ENCODE data around the gene TENT5A. TPM values are rescaled to one million over a fixed set of nuclear protein-coding genes. Genes with fewer than 3 reads are reported as not detected.
A peak's percentile ranks its signal among the peaks of the same experiment; 100 is the strongest.

TENT5A gene
- total RNA-seq: 0.30 and 0.90 TPM in 2 replicates

- peaks cover 21% of the 10 kb centered on the region for H3K4me1 Mint-ChIP-seq
- H3K27ac Mint-ChIP-seq: peak within 1 kb of the TSS; percentile 74
- intact Hi-C loops (cut with micrococcal nuclease): loop anchor here (2.0 to 10.0 kb wide), 4 partner anchors 495 to 1806 kb away; partner anchors contain the start of genes DOP1A, ELOVL4, IBTK and TTK
Observed at GRCh38 chr6:81752084-81752920, at the start of gene TENT5A. Gene TENT5A, minus strand, starts transcription at chr6:81752681. Its CDS starts 540 bp downstream, at chr6:81752141.

DNA sequence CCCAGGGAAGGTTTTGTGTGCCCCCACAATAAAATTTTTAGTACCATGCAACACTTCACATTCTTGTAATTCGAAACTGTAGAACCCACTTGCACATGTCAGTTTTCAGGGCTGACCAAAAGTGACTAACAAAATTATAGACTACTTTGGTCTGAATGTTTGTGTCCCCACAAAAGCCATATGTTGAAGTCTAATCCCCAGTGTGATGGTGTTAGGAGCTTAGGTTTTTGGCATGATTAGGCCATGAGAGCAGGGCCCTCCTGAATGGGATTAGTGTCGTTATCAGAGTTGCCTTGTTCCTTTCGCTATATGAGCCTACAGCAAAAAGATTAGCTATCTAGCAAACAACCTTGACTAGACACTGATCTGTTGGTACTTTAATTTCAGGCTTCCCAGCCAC is 49.0 kb upstream of the TENT5A start:
- Mint-ChIP-seq H3K36me3 (ENCODE audit: low read depth) (no peaks in the 10 kb centered on the region), H3K4me1 (no peaks in the 10 kb centered on the region), H3K27ac (no peak overlapping the region), H3K4me3 (no peak overlapping the region), H3K27me3 (no peaks in the 10 kb centered on the region), H3K9me3 (no peaks in the 10 kb centered on the region)
- DNase-seq: no peak
- intact Hi-C loops (cut with micrococcal nuclease): no loop called here

More at GRCh38 chr6:81752084-81752920, at the start of gene TENT5A:
- H3K36me3 Mint-ChIP-seq (ENCODE audit: low read depth): no peaks in the 10 kb centered on the region
- H3K4me3 Mint-ChIP-seq: peak within 1 kb of the TSS; percentile 89
- peak; percentile 95 for DNase-seq
- H3K9me3 Mint-ChIP-seq: no peaks in the 10 kb centered on the region
- peaks cover 60% of the 10 kb centered on the region for H3K27me3 Mint-ChIP-seq

DNA sequence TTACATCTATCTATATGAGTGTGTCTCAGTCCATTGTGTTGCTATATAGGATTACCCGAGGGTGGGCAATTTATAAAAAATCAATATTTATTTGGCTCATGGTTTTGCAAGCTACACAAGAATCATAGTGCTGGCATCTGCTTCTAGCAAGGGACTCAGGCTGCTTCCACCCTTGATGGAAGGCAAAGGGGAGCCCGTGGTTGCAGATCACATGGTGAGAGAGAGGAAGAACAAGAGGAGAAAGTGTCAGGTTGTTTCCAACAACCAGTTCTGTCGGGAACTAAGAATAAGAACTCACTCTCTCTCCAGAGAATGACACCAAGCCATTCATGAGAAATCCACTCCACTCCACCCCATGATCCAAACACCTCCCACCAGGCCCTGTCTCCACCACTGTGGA is 48.2 kb upstream of the TENT5A start:
- H3K4me1 Mint-ChIP-seq: no peaks in the 10 kb centered on the region
- no peaks in the 10 kb centered on the region for H3K27me3 Mint-ChIP-seq
- no peaks in the 10 kb centered on the region for H3K36me3 Mint-ChIP-seq (ENCODE audit: low read depth)
- no peak for DNase-seq
- no peak overlapping the region for H3K4me3 Mint-ChIP-seq
- H3K27ac Mint-ChIP-seq: no peak overlapping the region
- intact Hi-C loops (cut with micrococcal nuclease): no loop called here
- H3K9me3 Mint-ChIP-seq: no peaks in the 10 kb centered on the region

- H3K4me3 Mint-ChIP-seq: no peak overlapping the region
- no peaks in the 10 kb centered on the region for H3K36me3 Mint-ChIP-seq (ENCODE audit: low read depth)
- no peaks in the 10 kb centered on the region for H3K9me3 Mint-ChIP-seq
- H3K4me1 Mint-ChIP-seq: no peaks in the 10 kb centered on the region
- intact Hi-C loops (cut with micrococcal nuclease): no loop called here
- no peak for DNase-seq
- no peaks in the 10 kb centered on the region for H3K27me3 Mint-ChIP-seq
- H3K27ac Mint-ChIP-seq: no peak overlapping the region
Observed at GRCh38 chr6:81799323-81799722, 46.8 kb upstream of the TENT5A start.

- Mint-ChIP-seq H3K4me1 (no peaks in the 10 kb centered on the region), H3K4me3 (no peak overlapping the region), H3K27me3 (no peaks in the 10 kb centered on the region), H3K27ac (no peak overlapping the region), H3K36me3 (ENCODE audit: low read depth) (no peaks in the 10 kb centered on the region), H3K9me3 (no peaks in the 10 kb centered on the region)
- no peak for DNase-seq
- intact Hi-C loops (cut with micrococcal nuclease): no loop called here
Observed at GRCh38 chr6:81797591-81797990, 45.1 kb upstream of the TENT5A start.

- H3K27me3 Mint-ChIP-seq: no peaks in the 10 kb centered on the region
- no peaks in the 10 kb centered on the region for H3K9me3 Mint-ChIP-seq
- DNase-seq: no peak
- H3K36me3 Mint-ChIP-seq (ENCODE audit: low read depth): no peaks in the 10 kb centered on the region
- H3K4me1 Mint-ChIP-seq: no peaks in the 10 kb centered on the region
- no peak overlapping the region for H3K4me3 Mint-ChIP-seq
- intact Hi-C loops (cut with micrococcal nuclease): no loop called here
- H3K27ac Mint-ChIP-seq: no peak overlapping the region
Observed at GRCh38 chr6:81795890-81796289, 43.4 kb upstream of the TENT5A start.

DNA sequence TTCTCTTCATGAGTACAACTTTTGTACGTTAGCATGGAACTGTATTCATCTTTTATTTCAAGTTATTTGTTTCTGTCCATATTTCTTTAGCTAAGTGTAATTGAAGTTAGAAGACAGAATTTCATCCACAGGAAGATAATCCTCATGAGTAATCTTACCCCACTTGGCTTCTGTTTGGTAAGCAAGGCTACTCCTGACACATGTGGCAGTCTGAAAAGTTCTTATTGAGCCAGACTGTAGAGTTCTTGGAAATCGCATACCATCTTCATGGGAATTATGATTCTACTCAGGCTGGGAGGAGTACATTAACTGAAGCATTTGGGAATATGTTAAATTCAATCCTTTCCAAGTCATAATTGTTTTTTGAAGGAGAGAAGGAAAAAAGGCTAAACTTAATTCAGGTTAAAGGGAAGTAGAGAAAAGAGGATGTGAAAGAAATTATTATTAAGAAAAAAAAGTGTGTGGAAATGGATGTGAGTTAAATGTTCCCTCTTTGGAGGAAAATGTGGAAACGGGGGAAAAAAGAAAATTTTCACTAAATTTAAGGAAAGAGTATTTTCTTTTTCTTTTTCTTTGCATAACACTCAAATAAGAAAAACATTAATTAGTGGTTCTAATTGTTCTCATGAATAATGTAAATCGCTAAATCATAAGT is 41.5 kb upstream of the TENT5A start:
- no peaks in the 10 kb centered on the region for H3K27me3 Mint-ChIP-seq
- no peak overlapping the region for H3K27ac Mint-ChIP-seq
- H3K4me3 Mint-ChIP-seq: no peak overlapping the region
- DNase-seq: no peak
- no peaks in the 10 kb centered on the region for H3K9me3 Mint-ChIP-seq
- no peaks in the 10 kb centered on the region for H3K36me3 Mint-ChIP-seq (ENCODE audit: low read depth)
- intact Hi-C loops (cut with micrococcal nuclease): no loop called here
- no peaks in the 10 kb centered on the region for H3K4me1 Mint-ChIP-seq

- H3K9me3 Mint-ChIP-seq: no peaks in the 10 kb centered on the region
- H3K27ac Mint-ChIP-seq: no peak overlapping the region
- no peaks in the 10 kb centered on the region for H3K4me1 Mint-ChIP-seq
- no peak for DNase-seq
- H3K36me3 Mint-ChIP-seq (ENCODE audit: low read depth): no peaks in the 10 kb centered on the region
- intact Hi-C loops (cut with micrococcal nuclease): no loop called here
- H3K4me3 Mint-ChIP-seq: no peak overlapping the region
- H3K27me3 Mint-ChIP-seq: no peaks in the 10 kb centered on the region
Observed at GRCh38 chr6:81792826-81793225, 40.3 kb upstream of the TENT5A start.

- Mint-ChIP-seq H3K9me3 (no peaks in the 10 kb centered on the region), H3K36me3 (ENCODE audit: low read depth) (no peaks in the 10 kb centered on the region), H3K27me3 (no peaks in the 10 kb centered on the region), H3K27ac (no peak overlapping the region), H3K4me1 (no peaks in the 10 kb centered on the region), H3K4me3 (no peak overlapping the region)
- intact Hi-C loops (cut with micrococcal nuclease): no loop called here
- DNase-seq: no peak
Observed at GRCh38 chr6:81791756-81792155, 39.3 kb upstream of the TENT5A start.

DNA sequence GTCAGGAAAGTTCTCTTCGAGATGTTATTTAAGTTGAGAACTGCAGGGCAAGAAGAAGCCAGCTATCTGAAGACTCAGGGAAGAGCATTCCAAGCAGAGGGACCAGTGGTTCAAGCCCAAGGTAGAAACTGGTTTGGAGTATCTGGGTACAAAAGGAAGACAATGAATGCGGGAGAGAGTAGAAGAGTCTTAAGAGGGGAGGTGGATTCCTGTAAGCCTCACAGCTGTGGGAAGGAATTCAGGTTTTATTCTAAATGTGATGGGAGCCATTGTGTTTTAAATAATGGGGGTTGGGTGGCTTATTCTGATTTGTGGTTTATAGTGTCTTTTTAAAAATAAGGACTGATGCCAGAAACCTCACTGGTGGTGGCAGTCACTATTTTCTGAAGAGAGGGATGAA is 37.6 kb upstream of the TENT5A start:
- DNase-seq: no peak
- H3K27me3 Mint-ChIP-seq: no peaks in the 10 kb centered on the region
- H3K4me1 Mint-ChIP-seq: no peaks in the 10 kb centered on the region
- H3K4me3 Mint-ChIP-seq: no peak overlapping the region
- intact Hi-C loops (cut with micrococcal nuclease): no loop called here
- no peaks in the 10 kb centered on the region for H3K9me3 Mint-ChIP-seq
- H3K27ac Mint-ChIP-seq: no peak overlapping the region
- no peaks in the 10 kb centered on the region for H3K36me3 Mint-ChIP-seq (ENCODE audit: low read depth)

- Mint-ChIP-seq H3K4me1 (no peaks in the 10 kb centered on the region), H3K27me3 (no peaks in the 10 kb centered on the region), H3K9me3 (no peaks in the 10 kb centered on the region), H3K27ac (no peak overlapping the region), H3K36me3 (ENCODE audit: low read depth) (no peaks in the 10 kb centered on the region), H3K4me3 (no peak overlapping the region)
- DNase-seq: no peak
- intact Hi-C loops (cut with micrococcal nuclease): no loop called here
Observed at GRCh38 chr6:81789291-81789690, 36.8 kb upstream of the TENT5A start.

GRCh38 chr6:81788748-81789147 is 36.3 kb upstream of the TENT5A start:
- H3K36me3 Mint-ChIP-seq (ENCODE audit: low read depth): no peaks in the 10 kb centered on the region
- no peak overlapping the region for H3K27ac Mint-ChIP-seq
- H3K27me3 Mint-ChIP-seq: no peaks in the 10 kb centered on the region
- no peaks in the 10 kb centered on the region for H3K9me3 Mint-ChIP-seq
- no peaks in the 10 kb centered on the region for H3K4me1 Mint-ChIP-seq
- intact Hi-C loops (cut with micrococcal nuclease): no loop called here
- DNase-seq: no peak
- no peak overlapping the region for H3K4me3 Mint-ChIP-seq

GRCh38 chr6:81787313-81788068 is 35.0 kb upstream of the TENT5A start:
- peaks cover under 1% of the 10 kb centered on the region for H3K9me3 Mint-ChIP-seq
- no peak overlapping the region for H3K4me3 Mint-ChIP-seq
- no peaks in the 10 kb centered on the region for H3K36me3 Mint-ChIP-seq (ENCODE audit: low read depth)
- no peak overlapping the region for H3K27ac Mint-ChIP-seq
- no peaks in the 10 kb centered on the region for H3K27me3 Mint-ChIP-seq
- H3K4me1 Mint-ChIP-seq: no peaks in the 10 kb centered on the region
- intact Hi-C loops (cut with micrococcal nuclease): no loop called here
- no peak for DNase-seq

- H3K27ac Mint-ChIP-seq: no peak overlapping the region
- no peaks in the 10 kb centered on the region for H3K4me1 Mint-ChIP-seq
- intact Hi-C loops (cut with micrococcal nuclease): no loop called here
- H3K27me3 Mint-ChIP-seq: no peaks in the 10 kb centered on the region
- H3K4me3 Mint-ChIP-seq: no peak overlapping the region
- DNase-seq: no peak
- H3K9me3 Mint-ChIP-seq: peaks cover 6% of the 10 kb centered on the region
- no peaks in the 10 kb centered on the region for H3K36me3 Mint-ChIP-seq (ENCODE audit: low read depth)
Observed at GRCh38 chr6:81786150-81786549, 33.7 kb upstream of the TENT5A start.

All from activated CD4-positive, alpha-beta T cell treated with anti-CD3 and anti-CD28 coated beads, Interleukin-2, amount 10 ng/mL, durations not matched to agents 24 days and 14 days (primary cell).